Activated CD4-positive, alpha-beta T cell treated with anti-CD3 and anti-CD28 coated beads, Interleukin-2, Interleukin-4, amounts not matched to agents 100 ng/mL and 50 ng/mL, durations not matched to agents 16 hours and 8 hours (primary cell): ENCODE measurements around the gene FOXL2NB.
"Not testable (repeated sequence)": the region's sequence is repeated elsewhere in the genome, so short reads cannot be mapped to it uniquely, and the experiment has no call there.

Source experiments
- DNase-seq: peaks from one replicate; pipeline ENCODE4 v3.0.0-alpha.2; 2020; ENCODE audit warnings: low spot score

FOXL2NB gene

DNA sequence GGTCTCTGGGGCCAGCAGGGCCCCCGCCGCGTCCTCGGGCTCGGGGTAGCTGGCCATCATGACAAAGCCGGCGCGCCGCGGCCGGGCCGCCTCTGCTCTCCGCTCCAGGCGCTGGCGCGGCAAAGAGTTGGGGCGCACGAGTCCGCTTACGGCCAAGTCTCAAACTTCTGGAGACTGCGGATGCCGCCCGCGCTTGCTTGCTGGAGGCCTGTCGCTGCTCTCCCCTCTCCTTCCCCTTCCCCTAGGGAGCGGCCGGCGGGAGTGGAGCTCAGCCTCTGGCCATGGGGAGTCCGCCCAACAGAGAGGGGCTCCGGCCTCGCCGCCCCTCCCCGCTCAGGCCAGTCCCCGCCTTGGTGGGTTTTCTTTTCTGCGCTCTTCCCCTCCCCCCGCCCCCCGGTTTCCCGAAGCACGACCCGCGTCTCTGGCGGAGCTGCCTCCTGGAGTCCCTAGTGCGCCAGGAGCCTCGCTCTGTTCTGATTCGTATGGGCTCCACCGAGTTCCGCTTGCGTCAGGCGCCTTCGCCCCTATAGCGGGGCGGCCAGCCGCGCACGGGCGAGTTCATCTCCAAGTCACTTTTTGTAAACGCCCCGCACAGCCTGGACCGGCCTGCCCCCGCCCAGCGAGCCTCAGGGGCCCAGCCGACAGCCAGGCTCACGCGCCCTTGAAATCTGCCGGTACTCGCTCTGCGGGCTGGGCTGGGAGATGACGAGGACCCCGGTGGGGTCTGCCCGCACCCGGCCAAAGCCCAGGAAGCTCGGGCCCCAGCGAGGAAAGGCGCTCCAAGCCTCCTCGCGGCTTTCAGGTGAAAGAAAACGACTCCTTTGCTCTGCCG, at the start of gene FOXL2NB, which contains the start of gene FOXL2:
FOXL2NB (plus strand) TSS at position 555 of the 832 bp plus-strand sequence; CDS start at position 703, 148 bp downstream.
FOXL2 (minus strand) TSS at position 475 of the 832 bp plus-strand sequence; CDS start at position 60, 415 bp downstream.
- no peak for DNase-seq

DNA sequence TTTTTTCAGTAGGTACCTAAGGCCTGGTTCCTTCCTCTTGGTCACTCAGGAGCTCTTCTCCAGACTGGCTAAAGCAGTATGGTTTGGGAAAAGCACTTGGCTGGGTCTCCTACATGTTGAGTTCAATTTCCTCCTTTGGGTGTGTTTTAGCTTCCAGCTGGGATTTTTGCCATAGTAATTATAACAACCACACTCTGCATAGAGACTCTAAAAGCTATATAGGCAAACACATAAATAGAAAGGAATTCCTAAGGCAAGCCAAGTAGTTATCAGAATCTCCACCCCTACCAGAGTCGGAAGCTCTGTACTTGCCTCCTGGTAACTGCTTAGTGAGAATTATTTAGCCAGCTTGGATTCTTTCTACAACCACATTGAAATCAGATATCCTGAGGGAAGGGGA, 48.7 kb upstream of the FOXL2NB start:
- no peak for DNase-seq

- no peak for DNase-seq
Observed at GRCh38 chr3:138898708-138899107, 48.3 kb upstream of the FOXL2NB start.

- DNase-seq, result no peak
Observed at GRCh38 chr3:138899351-138899991, 47.5 kb upstream of the FOXL2NB start.

- no peak for DNase-seq
Observed at GRCh38 chr3:138901567-138901966, 45.5 kb upstream of the FOXL2NB start.

DNA sequence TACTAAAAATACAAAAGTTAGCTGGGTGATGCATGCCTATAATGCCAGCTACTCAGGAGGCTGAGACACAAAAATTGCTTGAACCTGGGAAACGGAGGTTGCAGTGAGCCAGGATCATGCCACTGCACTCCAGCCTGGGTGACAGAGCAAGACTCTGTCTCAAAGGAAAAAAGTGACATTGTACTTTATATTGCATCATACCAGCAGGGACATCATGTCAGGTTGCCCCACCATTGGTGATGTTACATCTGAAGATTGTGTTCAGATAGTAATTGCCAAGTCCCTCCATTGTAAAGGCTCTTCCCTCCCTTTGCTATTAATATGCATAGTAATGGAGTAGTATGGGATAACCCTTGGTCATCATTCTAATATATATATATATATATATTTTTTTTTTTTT, 44.8 kb upstream of the FOXL2NB start:
- no peak for DNase-seq

DNA sequence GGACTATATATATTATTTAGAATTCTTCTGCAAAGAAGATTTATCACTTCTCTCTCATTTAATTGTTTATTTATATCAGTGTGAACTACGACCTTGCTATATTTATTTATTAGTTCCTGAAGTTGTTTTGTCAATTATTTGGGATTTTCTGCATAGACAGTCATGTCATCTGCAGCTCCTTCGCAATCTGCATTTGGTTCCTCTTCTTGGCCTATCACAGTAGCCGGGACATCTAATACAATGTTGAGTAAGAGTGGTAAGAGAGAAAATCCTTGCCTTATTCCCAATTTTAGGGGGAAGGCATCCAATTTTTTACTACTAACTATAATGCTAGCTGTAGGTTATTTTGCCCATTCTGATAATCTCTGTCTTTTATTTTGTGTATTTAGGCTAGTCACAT, 39.5 kb upstream of the FOXL2NB start:
- DNase-seq, result no peak

GRCh38 chr3:138908846-138909245, 38.2 kb upstream of the FOXL2NB start:
- no peak for DNase-seq

DNA sequence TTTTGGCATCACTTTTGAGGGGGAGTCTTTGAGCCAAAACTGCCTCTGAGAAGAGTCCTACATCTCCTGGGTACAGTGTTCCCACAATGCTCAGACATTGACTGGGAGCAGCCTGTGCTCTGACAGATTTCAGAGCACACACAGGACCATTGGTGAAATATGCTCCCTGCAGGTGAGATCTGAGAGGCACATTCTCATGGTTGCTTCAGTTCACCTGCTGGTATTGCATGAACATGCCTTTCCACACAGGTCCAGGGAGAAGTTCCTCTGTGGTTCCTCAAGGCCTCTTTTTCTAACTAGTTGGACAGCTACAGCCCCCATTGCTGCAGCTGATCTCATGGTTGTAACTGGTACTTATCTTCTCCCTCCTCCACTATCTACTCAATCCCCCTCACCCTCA, 37.1 kb upstream of the FOXL2NB start:
- no peak for DNase-seq

DNA sequence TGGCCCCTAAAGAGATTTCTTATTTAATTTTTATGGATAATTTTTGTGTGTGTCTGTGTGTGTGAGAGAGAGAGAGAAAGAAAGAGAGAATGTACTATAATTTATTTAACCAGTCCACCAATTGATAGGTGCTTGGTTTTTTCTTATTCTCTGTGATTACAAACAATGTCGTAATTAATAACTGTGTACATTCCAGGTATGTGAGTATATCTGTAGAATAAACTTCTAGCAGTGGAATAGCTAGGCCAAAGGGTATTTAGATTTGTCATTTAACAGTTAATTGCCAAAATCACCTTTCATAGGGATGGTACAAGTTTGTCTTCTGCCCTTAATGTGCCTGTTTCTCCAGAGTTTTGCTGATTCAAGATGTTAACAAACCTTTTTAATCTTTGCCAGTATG, 35.4 kb upstream of the FOXL2NB start:
- no peak for DNase-seq

GRCh38 chr3:138912237-138912636, 34.8 kb upstream of the FOXL2NB start:
- DNase-seq, result no peak

- DNase-seq, result no peak
Observed at GRCh38 chr3:138913766-138914165, 33.3 kb upstream of the FOXL2NB start.

DNA sequence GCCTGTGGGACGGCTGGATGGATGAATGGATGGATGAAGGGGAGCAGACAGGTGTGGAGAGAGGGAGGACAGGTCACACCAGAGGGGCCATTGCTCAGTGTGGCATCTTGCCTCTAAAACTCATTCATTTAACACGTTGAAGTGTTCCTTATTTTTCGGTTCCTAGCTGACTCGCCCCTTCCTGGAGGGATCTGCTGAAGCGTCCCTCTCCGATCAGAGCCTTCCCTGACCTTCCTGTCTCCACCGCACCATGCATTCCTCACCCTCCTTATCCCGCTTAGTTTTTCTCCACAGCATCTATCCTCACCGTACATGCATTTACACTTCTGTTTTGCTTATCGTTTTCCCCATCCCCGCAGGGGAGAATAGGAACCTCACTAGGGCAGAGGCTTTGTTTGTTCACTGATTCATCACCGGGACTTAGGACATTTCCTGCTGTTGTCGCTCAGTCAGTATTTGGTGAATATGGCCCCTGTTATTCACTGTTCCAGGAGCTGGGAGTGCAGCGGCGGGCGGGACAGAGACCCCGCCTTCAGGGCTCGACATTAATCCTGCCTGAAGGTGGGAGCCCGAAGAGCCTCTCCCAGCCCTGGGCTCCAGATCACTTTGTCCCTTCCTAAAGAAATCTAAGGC, 32.0 kb upstream of the FOXL2NB start:
- DNase-seq, result no peak

DNA sequence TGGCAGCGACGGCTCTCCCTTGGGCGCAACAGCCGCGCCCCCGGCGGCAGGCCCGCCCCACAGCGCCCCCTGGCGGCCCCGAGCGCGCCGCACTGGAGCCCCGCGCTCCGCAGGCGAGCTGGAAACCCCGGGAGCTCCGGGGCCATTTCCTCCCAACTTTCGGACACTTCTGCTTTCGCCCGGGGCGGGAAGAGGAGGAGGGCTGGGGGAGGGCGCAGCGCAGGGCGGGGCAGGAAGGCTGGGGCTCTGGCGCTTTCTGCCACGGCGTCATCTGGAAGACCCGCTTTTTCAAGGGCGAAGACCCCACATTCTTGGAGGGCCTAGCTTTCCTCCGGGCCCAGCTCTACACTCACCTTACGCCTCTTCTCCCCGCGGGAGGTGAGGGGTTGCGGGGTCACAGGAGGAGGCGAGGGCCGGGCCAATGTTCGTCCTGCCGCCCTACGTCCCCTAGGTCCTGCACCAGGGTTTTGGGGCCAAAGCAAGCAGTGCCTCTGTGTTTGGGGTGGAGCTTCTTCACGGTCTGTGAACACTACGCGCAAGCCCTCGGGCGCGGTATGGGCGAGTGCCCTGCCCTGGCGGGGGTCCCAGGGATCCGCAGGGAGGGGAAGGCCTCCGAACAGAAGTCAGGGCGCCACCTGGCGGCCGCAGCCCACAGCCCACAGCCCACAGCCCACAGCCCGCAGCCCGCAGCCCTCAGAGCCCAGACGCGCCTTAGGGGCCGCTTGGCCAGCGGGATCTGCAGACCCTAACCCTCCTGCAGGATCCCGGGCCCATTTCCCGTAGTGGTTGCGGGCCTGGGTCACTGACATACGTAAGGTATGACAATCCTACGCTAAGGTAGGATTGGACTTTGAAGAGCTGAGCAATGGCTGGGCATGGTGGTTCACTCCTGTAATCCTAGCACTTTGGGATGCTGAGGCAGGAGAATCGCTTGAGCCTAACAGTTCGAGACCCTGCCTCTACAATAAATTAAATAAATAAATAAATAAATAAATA, 31.2 kb upstream of the FOXL2NB start:
- DNase-seq, result peak; percentile 82

GRCh38 chr3:138916824-138917223, 30.2 kb upstream of the FOXL2NB start:
- DNase-seq, result no peak

DNA sequence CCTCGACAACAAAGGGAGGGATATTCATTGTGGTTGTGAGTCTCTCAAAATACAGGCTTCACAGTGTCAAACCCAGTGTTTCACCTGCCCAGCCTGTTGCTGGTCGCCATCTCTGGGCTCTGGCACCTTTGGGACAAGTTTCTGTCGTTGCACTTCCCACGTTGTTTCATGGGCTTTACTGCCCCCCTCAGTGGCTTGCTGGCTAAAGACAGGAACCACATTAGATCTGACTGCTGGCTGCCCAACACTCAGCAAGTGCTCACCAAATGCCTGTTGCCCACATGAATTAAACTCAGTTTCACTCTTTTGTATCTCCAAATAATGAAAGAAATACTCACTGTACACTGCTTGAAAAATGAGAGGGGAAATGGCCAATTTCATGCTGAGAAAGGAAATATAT, 27.7 kb upstream of the FOXL2NB start:
- no peak for DNase-seq

DNA sequence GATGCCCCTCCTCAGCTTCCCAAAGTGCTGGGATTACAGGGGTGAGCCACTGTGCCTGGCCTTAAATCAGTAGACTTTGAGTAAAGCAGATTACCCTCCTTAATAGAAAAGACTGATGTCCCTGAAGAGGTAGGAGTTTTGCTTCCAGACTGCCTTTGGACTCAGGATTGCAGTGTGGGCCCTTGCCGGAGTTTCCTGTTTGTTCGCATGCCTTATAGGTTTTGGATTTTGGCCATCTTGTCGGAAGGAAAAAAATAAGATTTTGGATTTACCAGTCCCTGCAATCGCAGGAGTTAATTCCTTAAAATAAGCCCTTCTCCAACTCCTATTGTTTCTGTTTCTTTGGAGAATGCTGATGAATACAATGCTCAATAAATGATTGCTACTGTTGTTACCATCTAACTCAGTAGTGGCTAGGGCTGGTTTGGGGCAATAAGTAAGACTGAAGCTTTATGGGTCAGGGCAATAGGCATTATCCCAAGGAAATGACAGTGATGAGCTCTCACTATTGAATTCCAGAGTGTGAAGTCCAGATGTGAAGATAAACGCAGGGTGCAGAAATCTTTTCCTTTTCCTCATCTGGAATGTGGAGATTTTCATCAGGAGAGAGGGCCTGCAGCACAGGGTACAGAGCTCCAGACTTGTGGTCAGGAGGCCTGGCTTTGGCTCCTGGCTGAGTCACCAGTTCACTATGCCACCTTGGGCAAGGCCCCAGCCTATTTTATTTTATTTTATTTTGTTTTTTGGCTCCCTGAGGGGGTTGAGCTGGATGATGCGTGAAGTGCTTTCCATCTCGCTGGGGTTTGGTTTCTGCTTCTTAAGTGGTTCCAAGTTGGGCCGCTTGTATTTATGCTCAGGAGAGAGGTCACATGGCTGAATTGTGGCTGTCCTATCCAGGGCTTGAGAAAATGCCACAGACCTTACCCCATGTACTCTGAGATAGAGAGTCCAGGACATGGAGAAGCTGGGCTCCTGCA, 25.4 kb upstream of the FOXL2NB start:
- DNase-seq, result no peak

DNA sequence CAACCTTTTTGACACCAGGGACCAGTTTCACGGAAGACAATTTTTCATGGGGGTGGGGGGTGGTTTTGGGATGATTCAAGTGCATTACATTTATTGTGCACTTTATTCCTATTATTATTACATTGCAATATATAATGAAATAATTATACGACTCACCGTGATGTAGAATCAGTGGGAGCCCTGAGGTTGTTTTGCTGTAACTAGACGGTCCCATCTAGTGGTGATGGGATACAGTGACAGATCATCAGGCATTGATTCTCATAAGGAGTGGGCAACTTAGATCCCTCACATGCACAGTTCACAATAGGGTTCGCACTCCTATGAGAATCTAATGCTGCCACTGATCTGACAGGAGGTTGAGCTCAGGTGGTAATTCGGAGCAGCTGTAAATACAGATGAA, 24.6 kb upstream of the FOXL2NB start:
- not testable (repeated sequence) for DNase-seq

- peak; percentile 86 for DNase-seq
Observed at GRCh38 chr3:138923531-138923994, 23.5 kb upstream of the FOXL2NB start.

GRCh38 chr3:138928727-138929372, 18.2 kb upstream of the FOXL2NB start:
- DNase-seq, result no peak
